Thymus (tissue), 11 donors: ENCODE measurements around the gene DOCK3. TPM values are rescaled to one million over a fixed set of nuclear protein-coding genes. Genes with fewer than 3 reads are reported as not detected.
"Not testable (repeated sequence)": the region's sequence is repeated elsewhere in the genome, so short reads cannot be mapped to it uniquely, and the experiment has no call there.

Source experiments
- DNase-seq, 9 donors: peaks; one replicate each; pipeline ENCODE4 v3.0.0-alpha.2; 2013; ENCODE audit warnings: low spot score in 9 of 9, low read depth in 6 of 9, missing footprints in 1 of 9
- H3K27ac ChIP-seq, 2 donors: one replicate each; pipeline ENCODE4 v1.5.1; 2013; ENCODE audit warnings: control low read depth in 1 of 2, low read depth in 1 of 2, low read length in 1 of 2, mild to moderate bottlenecking in 1 of 2, moderate library complexity in 1 of 2
- H3K27me3 ChIP-seq, 2 donors: one replicate each; pipeline ENCODE4 v1.5.1; 2013; ENCODE audit warnings: low read length in 1 of 2; ENCODE audit not compliant: control insufficient read depth in 2 of 2, insufficient read depth in 1 of 2
- H3K36me3 ChIP-seq, 2 donors: one replicate each; pipeline ENCODE4 v1.5.1; 2013; ENCODE audit warnings: low read length in 1 of 2, mild to moderate bottlenecking in 1 of 2, moderate library complexity in 1 of 2; ENCODE audit not compliant: control insufficient read depth in 2 of 2, insufficient read depth in 2 of 2
- H3K4me1 ChIP-seq, 2 donors: one replicate each; pipeline ENCODE4 v1.5.1; 2013; ENCODE audit warnings: low read length in 2 of 2; ENCODE audit not compliant: control insufficient read depth in 2 of 2, insufficient read depth in 2 of 2
- H3K4me3 ChIP-seq, 2 donors: one replicate each; pipeline ENCODE4 v1.5.1; 2013; ENCODE audit warnings: low read length in 2 of 2, control low read depth in 1 of 2, mild to moderate bottlenecking in 1 of 2
- H3K9me3 ChIP-seq, 2 donors: one replicate each; pipeline ENCODE4 v1.5.1; 2013; ENCODE audit warnings: low read length in 1 of 2, mild to moderate bottlenecking in 1 of 2; ENCODE audit not compliant: control insufficient read depth in 2 of 2, insufficient read depth in 1 of 2
- WGBS: extraction: QIAGEN DNeasy Blood & Tissue Kit; methylation state at CpG from one replicate; pipeline ENCODE4 v1.1.7; 2013; 5-methylcytosine and 5-hydroxymethylcytosine counted together
- polyA plus RNA-seq: library from polyadenylated mRNA; stranded (reverse); fragments of 200-250 nt; gene quantifications from one replicate; pipeline ENCODE4 v1.2.3, GENCODE V29; 2013
- total RNA-seq: library from RNA; stranded (reverse); fragments of 120-200 nt; gene quantifications from one replicate; pipeline ENCODE4 v1.2.4, GENCODE V29; 2013
- donor health status: healthy.

Gene DOCK3
- total and polyA plus RNA-seq, 2 donors: 0.05 to 0.21 TPM

DNA sequence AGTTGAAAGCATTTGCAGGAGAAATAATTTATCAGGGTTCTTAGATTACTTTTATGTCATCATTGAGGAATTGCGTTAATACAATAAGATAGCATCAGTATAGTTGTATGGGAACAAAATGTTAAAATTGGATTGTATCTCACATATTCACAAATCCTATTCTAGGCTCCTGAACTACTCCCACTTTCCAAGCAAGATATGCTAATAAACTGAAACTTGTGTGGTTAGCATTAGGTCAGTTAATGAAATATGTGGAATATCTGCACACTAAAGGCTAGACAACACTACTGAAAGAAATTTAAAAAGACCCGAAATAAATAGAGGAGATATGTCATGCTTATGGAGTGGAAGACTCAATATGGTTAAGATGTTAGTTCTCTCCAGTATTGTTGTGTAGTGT, 272.7 kb downstream of the DOCK3 start:
- no peaks in the 10 kb centered on the region for H3K9me3 ChIP-seq
- 98% methylated on average over 2 of the region's 2 CpGs for WGBS
- H3K4me1 ChIP-seq: no peaks in the 10 kb centered on the region

DNA sequence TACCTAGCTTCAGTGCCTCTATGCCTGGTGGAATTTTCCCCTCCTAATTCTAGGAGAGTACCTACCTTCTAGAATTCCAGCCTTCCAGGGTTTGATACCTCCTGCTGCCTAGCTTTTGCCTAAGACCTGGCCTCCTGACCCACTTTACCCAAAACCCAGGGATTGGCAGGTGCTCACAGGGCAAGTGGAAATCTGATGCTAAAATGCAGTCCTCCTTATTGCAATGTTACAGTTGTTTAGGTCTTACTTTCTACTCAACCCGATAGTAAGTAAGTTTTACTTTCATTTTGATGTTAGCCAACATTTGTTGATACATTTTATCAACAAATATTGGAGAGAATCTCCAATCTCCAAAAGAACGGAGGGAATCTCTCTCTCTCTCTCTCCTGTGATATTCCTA, 275.9 kb downstream of the DOCK3 start:
- H3K27ac ChIP-seq: no peak overlapping the region
- no peak for DNase-seq
- H3K27me3 ChIP-seq: no peaks in the 10 kb centered on the region
- H3K4me3 ChIP-seq: no peak overlapping the region
- H3K36me3 ChIP-seq: no peaks in the 10 kb centered on the region
- H3K9me3 ChIP-seq: no peaks in the 10 kb centered on the region
- H3K4me1 ChIP-seq: no peaks in the 10 kb centered on the region
- WGBS: 44% methylated on average over 2 of the region's 2 CpGs

More for the DNA sequence above, 272.7 kb downstream of the DOCK3 start:
- no peak overlapping the region for H3K4me3 ChIP-seq
- no peaks in the 10 kb centered on the region for H3K36me3 ChIP-seq
- no peaks in the 10 kb centered on the region for H3K27me3 ChIP-seq
- no peak for DNase-seq
- no peak overlapping the region for H3K27ac ChIP-seq

DNA sequence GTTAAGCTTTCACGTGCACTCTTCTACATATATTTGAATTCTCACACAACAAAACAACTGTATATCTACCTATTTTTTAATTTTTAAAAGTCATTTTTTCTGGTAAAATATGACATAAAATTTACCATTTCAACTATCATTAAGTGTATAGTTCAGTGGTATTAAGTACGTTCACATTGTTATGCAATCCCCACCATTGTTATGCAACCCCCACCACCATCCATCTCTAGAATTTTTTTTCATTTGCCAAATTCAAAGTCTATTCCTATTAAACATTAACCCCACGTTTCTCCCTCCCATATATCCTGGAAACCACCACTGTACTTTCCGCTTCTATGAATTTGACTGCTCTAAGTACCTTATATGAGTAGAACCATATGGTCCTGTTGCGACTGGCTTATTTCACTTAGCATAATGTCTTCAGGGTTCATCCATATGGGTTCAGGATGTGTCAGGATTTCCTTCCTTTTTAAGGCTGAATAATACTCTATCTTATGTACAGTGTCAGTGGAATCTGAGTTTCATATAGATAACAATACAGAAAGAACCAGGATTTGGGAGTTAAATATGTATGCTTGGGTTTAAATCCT, 279.2 kb downstream of the DOCK3 start:
- H3K4me3 ChIP-seq: no peak overlapping the region
- H3K9me3 ChIP-seq: no peaks in the 10 kb centered on the region
- WGBS: 89% methylated on average over 5 of the region's 5 CpGs
- no peaks in the 10 kb centered on the region for H3K27me3 ChIP-seq
- DNase-seq: no peak
- H3K27ac ChIP-seq: no peak overlapping the region
- H3K4me1 ChIP-seq: no peaks in the 10 kb centered on the region
- H3K36me3 ChIP-seq: no peaks in the 10 kb centered on the region

DNA sequence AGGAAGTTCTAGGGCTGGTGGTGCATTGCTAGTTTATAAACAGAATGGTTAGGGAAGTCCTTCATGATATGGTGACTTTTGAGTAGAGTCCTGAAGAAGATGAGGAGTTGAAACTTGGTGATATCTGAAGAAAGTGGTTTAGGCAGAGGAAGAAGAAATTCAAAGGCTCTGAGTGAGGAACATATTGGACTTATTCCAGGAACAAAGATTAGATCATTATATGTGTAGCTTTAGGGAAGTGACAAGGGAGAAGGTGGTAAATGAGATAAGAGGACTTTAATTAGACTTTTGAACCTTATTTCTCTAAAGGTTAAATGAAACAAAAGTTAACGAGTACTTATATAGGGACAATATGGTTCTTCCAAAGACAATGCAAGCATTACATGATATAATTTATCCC, 286.7 kb downstream of the DOCK3 start:
- no peaks in the 10 kb centered on the region for H3K27me3 ChIP-seq
- H3K27ac ChIP-seq: no peak overlapping the region
- no peaks in the 10 kb centered on the region for H3K36me3 ChIP-seq
- H3K9me3 ChIP-seq: no peaks in the 10 kb centered on the region
- no peak overlapping the region for H3K4me3 ChIP-seq
- 14% methylated on average over 1 of the region's 1 CpG for WGBS
- DNase-seq: no peak
- no peaks in the 10 kb centered on the region for H3K4me1 ChIP-seq

DNA sequence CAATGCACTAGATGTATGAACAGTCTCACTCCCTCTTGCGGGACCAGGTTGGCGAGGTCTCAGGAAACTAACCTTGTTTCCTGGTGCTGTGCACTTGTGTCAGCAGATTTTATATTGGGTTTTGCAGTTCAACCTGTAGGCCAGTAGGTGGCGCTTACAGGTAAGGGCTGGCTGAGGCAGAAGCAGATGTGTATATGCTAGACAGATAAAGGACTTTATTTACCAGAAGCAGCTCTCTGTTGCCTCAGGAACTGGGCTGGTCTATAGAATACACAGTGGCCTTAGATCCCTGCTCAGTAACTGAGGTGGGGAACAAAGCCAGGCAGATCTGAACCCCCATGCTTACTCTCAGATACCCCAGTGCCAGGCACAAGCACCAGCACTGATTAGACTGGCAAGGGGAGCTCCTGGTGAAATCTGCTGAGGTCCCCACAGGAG, 296.8 kb downstream of the DOCK3 start:
- Histone ChIP-seq H3K4me3 (no peak overlapping the region), H3K9me3 (no peaks in the 10 kb centered on the region), H3K36me3 (no peaks in the 10 kb centered on the region), H3K27ac (no peak overlapping the region), H3K27me3 (no peaks in the 10 kb centered on the region), H3K4me1 (no peaks in the 10 kb centered on the region)
- WGBS: 1% methylated on average over 3 of the region's 3 CpGs
- peak in 8 of 9 donors; percentile 20 to 62 (median 28) for DNase-seq

DNA sequence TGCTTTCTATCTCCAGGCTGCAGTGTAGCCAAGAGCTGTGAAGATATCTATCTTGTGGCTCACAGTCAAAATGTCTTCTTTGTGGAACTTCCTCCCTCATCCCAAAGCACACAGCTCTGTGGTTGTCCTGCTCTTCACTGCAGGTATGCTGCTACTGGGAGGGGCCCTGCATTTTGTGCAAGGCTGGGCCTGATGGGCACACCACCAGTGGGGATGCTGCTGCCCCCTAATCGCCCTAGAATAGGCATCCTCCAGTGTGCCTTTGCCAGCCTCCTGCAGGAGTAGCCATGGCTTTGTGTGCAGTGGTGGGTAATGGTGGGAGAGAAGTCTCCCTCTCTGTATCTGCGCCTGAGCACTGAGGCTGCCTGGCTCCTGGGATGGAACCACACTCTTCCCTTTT, 297.3 kb downstream of the DOCK3 start:
- WGBS: 98% methylated on average over 2 of the region's 2 CpGs
- H3K27me3 ChIP-seq: no peaks in the 10 kb centered on the region
- no peaks in the 10 kb centered on the region for H3K36me3 ChIP-seq
- H3K27ac ChIP-seq: no peak overlapping the region
- DNase-seq: no peak
- H3K9me3 ChIP-seq: no peaks in the 10 kb centered on the region
- H3K4me3 ChIP-seq: no peak overlapping the region
- no peaks in the 10 kb centered on the region for H3K4me1 ChIP-seq

DNA sequence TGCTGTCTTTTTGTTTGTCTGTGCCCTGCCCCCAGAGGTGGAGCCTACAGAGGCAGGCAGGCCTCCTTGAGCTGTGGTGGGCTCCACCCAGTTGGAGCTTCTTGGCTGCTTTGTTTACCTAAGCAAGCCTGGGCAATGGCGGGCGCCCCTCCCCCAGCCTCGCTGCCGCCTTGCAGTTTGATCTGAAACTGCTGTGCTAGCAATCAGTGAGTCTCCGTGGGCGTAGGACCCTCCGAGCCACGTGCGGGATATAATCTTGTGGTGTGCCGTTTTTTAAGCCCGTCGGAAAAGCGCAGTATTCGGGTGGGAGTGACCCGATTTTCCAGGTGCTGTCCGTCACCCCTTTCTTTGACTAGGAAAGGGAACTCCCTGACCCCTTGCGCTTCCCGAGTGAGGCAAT, 303.9 kb downstream of the DOCK3 start:
- WGBS: 92% methylated on average over 18 of the region's 18 CpGs
- not testable (repeated sequence) for H3K27ac ChIP-seq, H3K9me3 ChIP-seq, H3K4me3 ChIP-seq, DNase-seq, H3K27me3 ChIP-seq, H3K4me1 ChIP-seq, H3K36me3 ChIP-seq

DNA sequence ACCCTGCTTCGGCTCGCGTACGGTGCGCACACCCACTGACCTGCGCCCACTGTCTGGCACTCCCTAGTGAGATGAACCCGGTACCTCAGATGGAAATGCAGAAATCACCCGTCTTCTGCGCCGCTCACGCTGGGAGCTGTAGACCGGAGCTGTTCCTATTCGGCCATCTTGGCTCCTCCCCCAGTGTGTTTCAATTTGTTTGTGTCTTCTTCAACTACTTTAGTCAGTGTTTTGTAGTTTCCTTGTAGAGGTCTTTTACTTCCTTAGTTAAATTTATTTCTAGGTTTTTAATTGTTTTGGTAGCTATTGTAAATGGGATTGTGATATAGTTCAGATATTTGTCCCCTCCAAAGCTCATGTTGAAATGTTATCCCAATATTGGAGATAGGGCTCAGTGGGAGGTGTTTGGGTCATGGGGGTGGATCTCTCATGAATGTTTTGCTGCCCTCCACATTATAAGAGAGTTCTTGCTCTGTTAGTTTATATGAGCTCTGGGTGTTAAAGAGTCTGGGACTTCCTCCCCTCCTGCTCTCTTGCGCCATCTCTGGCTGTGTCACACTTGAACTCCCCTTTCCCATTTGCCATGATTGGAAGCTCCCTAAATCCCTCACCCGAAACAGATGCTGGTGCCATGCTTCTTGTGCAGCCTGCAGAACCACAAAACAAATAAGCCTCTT, 304.4 kb downstream of the DOCK3 start:
- 98% methylated on average over 14 of the region's 15 CpGs for WGBS

DNA sequence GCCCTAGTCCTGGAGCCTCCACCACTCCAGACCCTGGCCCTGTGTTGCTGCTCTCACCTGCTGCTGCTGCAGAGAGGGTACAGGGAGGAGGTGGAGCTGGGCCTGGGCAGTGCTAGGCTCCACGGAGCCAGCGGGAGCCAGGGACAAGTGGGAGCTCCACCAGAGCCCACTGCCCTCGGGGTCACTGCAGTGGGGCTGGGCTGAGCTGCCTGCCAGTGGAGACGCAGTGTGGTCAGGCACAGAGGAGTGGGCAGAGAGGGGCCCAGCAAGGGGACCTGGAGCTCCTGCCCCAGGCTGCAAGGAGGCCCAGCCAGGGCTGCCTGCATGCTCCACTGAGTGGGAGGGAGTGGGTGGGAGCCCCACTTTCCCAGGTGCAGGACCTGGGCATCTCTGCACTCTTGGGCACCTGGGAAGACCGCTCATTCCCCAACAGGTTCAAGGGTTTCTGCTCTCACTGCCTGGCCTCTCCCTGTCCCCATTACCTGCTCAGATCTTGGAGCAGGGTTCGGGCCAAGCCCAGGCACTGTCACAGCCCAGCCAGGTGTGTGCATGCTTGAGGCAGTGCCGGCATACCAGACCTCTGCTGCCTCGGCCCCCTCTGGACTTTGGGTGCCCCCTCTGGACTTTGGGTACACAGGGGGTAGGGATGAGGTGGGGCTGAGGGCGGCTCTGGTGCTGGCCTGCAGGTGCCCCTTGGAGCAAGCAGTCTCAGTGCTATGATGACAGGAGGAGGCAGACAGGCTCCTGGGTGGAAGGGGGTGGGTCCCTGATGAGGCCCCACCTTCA, 308.0 kb downstream of the DOCK3 start:
- no peak for DNase-seq
- no peaks in the 10 kb centered on the region for H3K4me1 ChIP-seq
- H3K27ac ChIP-seq: no peak overlapping the region
- H3K36me3 ChIP-seq: no peaks in the 10 kb centered on the region
- no peaks in the 10 kb centered on the region for H3K9me3 ChIP-seq
- WGBS: 96% methylated on average over 9 of the region's 9 CpGs
- H3K4me3 ChIP-seq: no peak overlapping the region
- no peaks in the 10 kb centered on the region for H3K27me3 ChIP-seq

More for the DNA sequence above, 304.4 kb downstream of the DOCK3 start:
- Histone ChIP-seq H3K4me3 (no peak overlapping the region), H3K27me3 (no peaks in the 10 kb centered on the region), H3K36me3 (no peaks in the 10 kb centered on the region), H3K9me3 (no peaks in the 10 kb centered on the region), H3K4me1 (no peaks in the 10 kb centered on the region), H3K27ac (no peak overlapping the region)
- DNase-seq: no peak
